NCI-H1417 treated with DMSO at 0.1 percent for 48 hours (cell line): ENCODE data around the gene PTGES2.

Experiments used
- DNase-seq: peaks from one replicate; lab custom pipeline; 2025; lab: John Stamatoyannopoulos, UW

PTGES2 gene

GRCh38 chr9:128102861-128103588 lies 24.5 kb downstream of the PTGES2 start:
- DNase-seq: no peak

GRCh38 chr9:128102196-128102595 lies 25.3 kb downstream of the PTGES2 start:
- no peak for DNase-seq

- no peak for DNase-seq
These were observed 25.8 kb downstream of the PTGES2 start for GRCh38 chr9:128101690-128102089.

- no peak for DNase-seq
These were observed 26.3 kb downstream of the PTGES2 start for GRCh38 chr9:128101231-128101661.

- no peak for DNase-seq
These were observed 26.9 kb downstream of the PTGES2 start for GRCh38 chr9:128100581-128100980.

GRCh38 chr9:128099932-128100491 lies 27.5 kb downstream of the PTGES2 start:
- no peak for DNase-seq

GRCh38 chr9:128099231-128099931 lies 28.1 kb downstream of the PTGES2 start:
- no peak for DNase-seq

GRCh38 chr9:128098297-128099230 lies 29.0 kb downstream of the PTGES2 start:
- peak; percentile 35 for DNase-seq

GRCh38 chr9:128097543-128098296 lies 29.8 kb downstream of the PTGES2 start:
- DNase-seq: no peak

- no peak for DNase-seq
These were observed 30.7 kb downstream of the PTGES2 start for GRCh38 chr9:128096616-128097536.

GRCh38 chr9:128094950-128095544 lies 32.5 kb downstream of the PTGES2 start:
- DNase-seq: no peak

- peak; percentile 58 for DNase-seq
These were observed 33.2 kb downstream of the PTGES2 start for GRCh38 chr9:128094166-128094949.

- DNase-seq: no peak
These were observed 34.5 kb downstream of the PTGES2 start for GRCh38 chr9:128093011-128093410.

GRCh38 chr9:128092199-128092977 lies 35.1 kb downstream of the PTGES2 start:
- DNase-seq: no peak

- no peak for DNase-seq
These were observed 36.0 kb downstream of the PTGES2 start for GRCh38 chr9:128091571-128091970.

GRCh38 chr9:128091144-128091543 lies 36.4 kb downstream of the PTGES2 start:
- no peak for DNase-seq

GRCh38 chr9:128089299-128089698 lies 38.2 kb downstream of the PTGES2 start:
- DNase-seq: no peak

- no peak for DNase-seq
These were observed 39.1 kb downstream of the PTGES2 start for GRCh38 chr9:128088253-128088945.
